ENCODE measurements around the gene SLC44A4.

SLC44A4 gene

DNA sequence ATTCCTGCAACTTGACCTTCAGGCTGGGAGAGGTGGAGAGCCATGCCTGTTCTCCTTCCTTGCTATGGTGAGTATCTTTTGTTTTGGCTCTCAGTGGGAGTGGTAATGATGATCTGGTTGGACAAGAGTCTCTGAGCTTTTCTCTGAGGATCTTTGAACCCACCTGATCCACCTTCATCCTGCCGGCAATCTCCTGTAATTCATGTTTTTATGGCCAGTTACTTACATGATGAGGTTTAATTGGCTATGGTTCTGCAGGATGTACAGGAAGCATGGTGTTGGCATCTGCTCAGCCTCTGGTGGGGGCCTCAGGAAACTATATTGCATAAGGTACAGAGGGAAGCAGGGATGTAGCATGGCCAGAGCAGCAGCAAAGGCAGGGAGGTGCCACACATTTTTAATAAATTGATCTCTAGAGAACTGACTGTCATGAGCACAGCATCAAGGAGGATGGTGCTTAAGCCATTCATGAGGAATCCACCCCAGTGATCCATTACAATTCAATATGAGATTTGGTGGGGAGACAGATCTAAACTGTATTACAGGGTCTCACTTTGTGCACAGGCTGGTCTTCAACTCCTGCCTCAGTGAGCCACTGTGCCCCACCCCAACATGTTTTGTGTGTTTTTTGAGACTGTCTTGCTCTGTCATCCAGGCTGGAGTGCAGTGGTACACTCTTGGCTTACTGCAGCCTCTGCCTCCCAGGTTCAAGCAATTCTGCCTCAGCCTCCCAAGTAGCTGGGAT, 41.3 kb downstream of the SLC44A4 start:
- H3K27ac ChIP-seq: peak overlapping the region; percentile 84; the same call in 1 of the 2 replicates
- H3K4me3 ChIP-seq (IDR thresholded peaks at IDR 0.05; ENCODE audit: insufficient read depth, low read depth, low read length): no peak overlapping the region
- H4K20me1 ChIP-seq (ENCODE audit: insufficient read depth): peaks cover 34% of the 10 kb centered on the region
- peaks cover 56% of the 10 kb centered on the region for H3K4me1 ChIP-seq (ENCODE audit: low read depth, poor library complexity, severe bottlenecking)
- peak overlapping the region; percentile 80 for H3K9ac ChIP-seq
- H2AFZ ChIP-seq (ENCODE audit: low read depth): no peak overlapping the region
- peak overlapping the region; percentile 100 for H3K4me2 ChIP-seq
- peaks cover 59% of the 10 kb centered on the region for H3K79me2 ChIP-seq (ENCODE audit: insufficient read depth, low read depth)
- peaks cover 28% of the 10 kb centered on the region; the same call in 1 of the 2 replicates for H3K36me3 ChIP-seq (ENCODE audit: insufficient read depth)
- H3K27me3 ChIP-seq (ENCODE audit: insufficient read depth, low read depth): no peaks in the 10 kb centered on the region
- TF ChIP-seq CTCF (conservative IDR thresholded peaks at IDR 0.05; ENCODE audit: low read depth, low read length): no peak

DNA sequence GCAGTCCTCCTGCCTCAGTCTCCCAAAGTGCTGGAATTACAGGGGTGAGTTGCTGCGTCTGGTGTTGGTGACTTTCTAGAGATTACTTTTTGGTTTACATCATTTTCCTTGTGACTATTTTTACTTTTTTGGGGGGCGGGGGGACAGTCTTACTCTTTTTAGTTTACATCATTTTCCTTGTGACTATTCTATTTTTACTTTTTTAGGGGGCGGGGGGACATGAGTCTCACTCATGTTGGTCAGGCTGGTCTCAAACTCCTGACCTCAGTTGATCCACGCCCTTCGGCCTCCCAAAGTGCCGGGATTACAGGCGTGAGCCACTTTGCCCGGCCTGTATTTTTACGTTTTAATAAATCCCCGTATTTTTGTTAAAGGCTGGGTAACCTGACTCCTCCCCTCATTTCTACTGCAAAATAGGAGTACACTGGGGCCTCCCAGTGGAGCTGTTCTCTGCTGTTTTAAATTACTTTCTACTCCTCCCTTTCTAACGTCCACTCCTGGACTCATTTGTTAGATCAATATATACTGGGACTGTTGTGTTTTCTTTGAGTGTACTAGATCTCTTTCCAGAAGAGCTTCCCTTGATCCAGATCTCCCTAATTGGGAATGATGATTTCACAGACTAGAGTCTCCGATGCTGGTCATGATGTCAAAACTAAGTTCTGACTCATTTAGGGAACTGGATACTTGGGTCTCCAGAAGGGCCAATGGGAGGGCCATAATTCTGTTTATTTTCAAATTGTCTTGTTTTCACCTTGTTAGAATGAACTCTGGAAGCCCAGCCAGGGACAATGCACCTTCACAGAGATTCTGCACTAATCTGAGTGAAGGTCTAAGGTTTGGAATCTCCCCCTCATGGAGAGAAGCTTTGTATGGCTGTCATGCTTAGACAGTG, 42.1 kb downstream of the SLC44A4 start:
- Histone ChIP-seq H3K79me2 (ENCODE audit: insufficient read depth, low read depth) (peaks cover 67% of the 10 kb centered on the region), H3K4me2 (peak overlapping the region; percentile 100), H3K9ac (peak overlapping the region; percentile 80), H3K36me3 (ENCODE audit: insufficient read depth) (peaks cover 28% of the 10 kb centered on the region; the same call in 1 of the 2 replicates), H3K4me3 (IDR thresholded peaks at IDR 0.05; ENCODE audit: insufficient read depth, low read depth, low read length) (no peak overlapping the region), H2AFZ (ENCODE audit: low read depth) (no peak overlapping the region), H4K20me1 (ENCODE audit: insufficient read depth) (peaks cover 34% of the 10 kb centered on the region), H3K27ac (peak overlapping the region; percentile 84; the same call in 1 of the 2 replicates), H3K4me1 (ENCODE audit: low read depth, poor library complexity, severe bottlenecking) (peaks cover 52% of the 10 kb centered on the region), H3K27me3 (ENCODE audit: insufficient read depth, low read depth) (no peaks in the 10 kb centered on the region)
- TF ChIP-seq CTCF (conservative IDR thresholded peaks at IDR 0.05; ENCODE audit: low read depth, low read length): no peak

DNA sequence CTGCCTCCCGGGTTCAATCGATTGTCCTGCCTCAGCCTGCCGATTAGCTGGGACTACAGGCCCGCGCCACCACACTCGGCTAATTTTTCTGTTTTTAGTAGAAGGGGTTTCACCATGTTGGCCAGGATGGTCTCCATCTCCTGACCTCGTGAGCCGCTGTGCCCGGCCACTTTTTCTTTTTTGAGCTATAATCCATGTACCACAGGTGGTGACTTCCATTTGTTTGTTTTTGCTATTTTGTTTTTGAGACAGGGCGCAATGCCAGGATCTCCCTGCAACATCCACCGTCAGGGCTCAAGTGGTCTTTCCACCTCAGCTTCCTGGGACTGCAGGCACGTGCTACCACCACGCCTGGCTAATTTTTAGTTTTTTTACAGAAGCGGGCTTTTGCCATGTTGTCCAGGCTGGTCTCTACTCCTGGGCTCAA, 42.7 kb downstream of the SLC44A4 start:
- Histone ChIP-seq H3K4me2 (peak overlapping the region; percentile 100), H4K20me1 (ENCODE audit: insufficient read depth) (peaks cover 34% of the 10 kb centered on the region), H2AFZ (ENCODE audit: low read depth) (no peak overlapping the region), H3K27ac (peak overlapping the region; percentile 84; the same call in 1 of the 2 replicates), H3K4me3 (IDR thresholded peaks at IDR 0.05; ENCODE audit: insufficient read depth, low read depth, low read length) (no peak overlapping the region), H3K27me3 (ENCODE audit: insufficient read depth, low read depth) (no peaks in the 10 kb centered on the region), H3K9ac (peak overlapping the region; percentile 80), H3K36me3 (ENCODE audit: insufficient read depth) (peaks cover 28% of the 10 kb centered on the region; the same call in 1 of the 2 replicates), H3K4me1 (ENCODE audit: low read depth, poor library complexity, severe bottlenecking) (peaks cover 54% of the 10 kb centered on the region), H3K79me2 (ENCODE audit: insufficient read depth, low read depth) (peaks cover 74% of the 10 kb centered on the region)
- TF ChIP-seq CTCF (conservative IDR thresholded peaks at IDR 0.05; ENCODE audit: low read depth, low read length): no peak

DNA sequence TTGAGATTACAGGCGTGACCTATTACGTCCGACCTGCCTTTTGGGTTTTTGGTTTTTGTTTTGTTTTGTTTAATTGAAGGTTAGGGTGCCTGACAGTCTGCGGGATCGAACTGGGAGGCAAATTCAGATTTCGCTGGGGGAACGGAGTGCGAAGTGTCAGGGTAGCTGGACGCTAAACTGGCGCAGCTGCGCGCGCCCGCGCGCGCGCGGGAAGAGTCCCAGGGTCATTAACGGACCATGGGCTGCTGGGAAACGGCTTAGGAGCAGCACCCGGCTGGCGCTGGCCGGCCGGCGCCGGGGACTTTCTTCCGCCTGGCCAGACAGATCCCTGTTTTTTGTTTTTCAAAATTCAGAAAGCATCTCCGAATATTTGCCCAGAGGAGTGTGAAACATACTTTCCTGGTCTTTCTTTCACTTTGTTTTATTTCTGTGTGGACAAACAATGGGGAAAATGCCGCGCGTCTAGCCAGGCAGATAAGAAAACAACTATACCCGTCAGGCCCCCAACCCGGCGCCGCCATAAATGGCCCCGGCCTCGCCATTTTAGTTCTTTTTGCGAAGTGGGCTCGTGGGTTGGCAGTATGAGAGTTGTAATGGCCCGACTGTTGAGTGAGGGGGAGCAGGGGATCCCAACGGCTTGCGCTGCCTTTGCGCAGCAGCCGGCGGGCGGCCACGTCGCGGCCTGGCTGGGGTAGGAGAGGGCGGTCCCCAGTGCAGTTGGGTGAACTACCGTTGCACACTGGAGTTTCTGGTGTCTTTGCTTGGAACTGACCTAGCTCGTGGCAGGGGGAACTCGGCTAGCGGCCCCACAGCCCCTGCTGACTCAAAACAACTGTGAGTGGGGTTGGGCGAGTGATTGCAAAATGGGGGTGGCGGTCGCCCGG, 44.2 kb downstream of the SLC44A4 start:
- Histone ChIP-seq H3K4me3 (IDR thresholded peaks at IDR 0.05; ENCODE audit: insufficient read depth, low read depth, low read length) (no peak overlapping the region), H3K79me2 (ENCODE audit: insufficient read depth, low read depth) (peaks cover 88% of the 10 kb centered on the region), H2AFZ (ENCODE audit: low read depth) (peak overlapping the region; percentile 73), H3K4me2 (peak overlapping the region; percentile 100), H3K27ac (peak overlapping the region; percentile 84), H4K20me1 (ENCODE audit: insufficient read depth) (peaks cover 33% of the 10 kb centered on the region), H3K4me1 (ENCODE audit: low read depth, poor library complexity, severe bottlenecking) (peaks cover 49% of the 10 kb centered on the region), H3K36me3 (ENCODE audit: insufficient read depth) (peaks cover 28% of the 10 kb centered on the region; the same call in 1 of the 2 replicates), H3K9ac (peak overlapping the region; percentile 80), H3K27me3 (ENCODE audit: insufficient read depth, low read depth) (no peaks in the 10 kb centered on the region)
- TF ChIP-seq CTCF (conservative IDR thresholded peaks at IDR 0.05; ENCODE audit: low read depth, low read length): no peak
